HL-60/S4 treated with retinoic acid at 250 ng/mL for 4 days and 3 days (cell line): ENCODE data around the gene ZNF862.

Experiments
- in situ Hi-C: fragments of 300-500 bp; cut with MboI; formaldehyde crosslinking; loops from 2 replicates; pipeline ENCODE4 v1.7.0; 2022; ENCODE audit warnings: low sequenced_read_pairs

Gene ZNF862

GRCh38 chr7:149863500-149863899 lies 25.3 kb downstream of the ZNF862 start:
- in situ Hi-C loops = no loop called here

- in situ Hi-C loops = no loop called here
Measured at GRCh38 chr7:149864023-149864422, 25.8 kb downstream of the ZNF862 start.

- in situ Hi-C loops = no loop called here
Measured at GRCh38 chr7:149864751-149865150, 26.6 kb downstream of the ZNF862 start.

DNA sequence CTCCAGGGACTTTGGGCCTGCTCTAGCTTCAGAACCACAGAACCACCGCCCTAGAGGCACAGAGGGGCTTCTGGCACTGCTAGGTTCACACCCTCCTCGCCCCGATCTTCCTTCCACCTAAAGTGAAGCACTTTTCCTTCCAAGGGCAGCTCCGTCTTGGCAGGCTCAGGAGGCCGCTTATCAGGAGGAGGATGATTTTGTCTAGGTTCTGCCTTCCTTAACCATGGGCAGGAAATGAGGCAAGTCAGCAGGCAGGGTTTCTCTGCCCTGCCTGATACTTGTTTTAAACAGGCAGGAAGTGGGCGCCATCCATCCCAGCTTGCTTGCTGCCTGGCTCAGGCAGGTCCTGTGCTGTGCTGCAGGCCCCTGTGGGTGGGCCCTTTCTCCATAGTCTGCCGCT lies 27.3 kb downstream of the ZNF862 start:
- in situ Hi-C loops = no loop called here

GRCh38 chr7:149866139-149866778 lies 28.1 kb downstream of the ZNF862 start:
- in situ Hi-C loops = no loop called here

GRCh38 chr7:149866779-149867447 lies 28.7 kb downstream of the ZNF862 start:
- in situ Hi-C loops = no loop called here

DNA sequence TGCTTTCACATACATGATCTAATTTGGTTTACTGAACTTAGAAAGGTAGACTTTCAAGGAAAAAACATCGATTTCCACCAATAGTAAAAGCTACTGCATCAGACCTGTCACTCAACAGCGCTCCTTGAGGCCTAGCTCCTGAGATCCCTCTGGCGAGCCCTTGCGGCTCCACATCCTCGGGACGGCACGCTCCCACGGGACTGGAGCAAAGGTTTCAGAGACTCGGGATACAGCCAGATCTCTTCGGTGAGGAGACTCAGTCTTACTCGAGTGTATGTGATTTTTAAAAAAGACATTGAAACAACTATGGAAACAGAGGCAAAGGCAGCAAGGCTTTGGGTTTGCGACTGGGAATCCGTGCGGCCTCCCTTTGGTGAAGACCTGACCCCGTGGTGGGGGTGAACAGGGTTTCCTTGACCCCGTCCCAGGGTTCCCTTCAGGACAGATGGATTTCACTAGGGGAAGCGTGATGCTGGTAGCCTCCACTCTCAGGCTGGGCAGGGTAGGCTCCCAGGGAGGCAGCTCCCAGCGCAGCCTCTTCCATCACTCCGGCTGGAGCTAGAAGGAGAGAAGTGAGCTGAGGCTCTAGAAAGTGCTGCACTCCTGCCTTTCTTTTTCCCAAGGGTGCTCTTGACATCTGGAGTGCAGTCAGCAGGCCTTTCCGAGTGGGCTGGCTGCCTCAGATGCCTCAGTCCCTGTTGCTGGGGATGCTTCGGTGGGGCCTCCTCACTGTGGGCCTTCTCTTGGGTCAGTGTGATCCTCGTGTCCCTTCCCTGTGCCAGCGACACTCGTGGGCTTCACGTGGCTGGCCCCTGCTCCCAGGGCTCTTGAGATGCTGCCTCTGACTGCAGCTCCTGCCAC lies 29.8 kb downstream of the ZNF862 start:
- in situ Hi-C loops = no loop called here

DNA sequence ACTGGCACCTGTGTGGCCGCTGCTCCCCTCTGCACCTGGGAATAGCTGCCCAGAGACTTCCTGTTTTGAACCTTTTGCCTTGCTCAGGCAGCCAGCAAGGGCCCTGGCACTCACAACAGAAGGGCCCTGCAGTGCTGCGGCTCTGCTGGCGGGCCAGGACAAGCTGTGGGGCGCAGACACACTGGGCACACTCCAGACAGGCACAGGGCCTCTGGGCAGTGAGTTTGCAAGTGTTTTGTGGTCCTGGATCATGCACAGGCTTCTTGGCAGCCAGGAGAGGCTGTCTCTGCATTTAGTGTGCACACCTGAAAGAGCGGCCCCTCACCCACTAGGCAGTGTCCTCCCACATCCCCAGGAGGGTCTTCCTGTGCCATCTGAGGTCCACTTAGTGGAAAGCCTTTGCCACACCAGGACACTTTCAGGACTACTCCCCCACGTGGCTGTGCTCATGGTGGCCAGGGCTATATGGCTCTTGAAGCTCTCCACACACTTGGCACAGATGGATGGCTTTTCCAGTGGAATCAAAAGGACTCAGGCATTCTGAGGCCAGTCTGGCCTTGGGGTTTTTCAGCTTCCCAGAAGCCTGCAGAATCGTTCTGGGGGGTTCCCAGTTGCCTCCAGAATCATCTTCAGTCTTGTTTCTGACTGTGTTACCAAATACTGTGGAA lies 30.6 kb downstream of the ZNF862 start:
- in situ Hi-C loops = no loop called here

DNA sequence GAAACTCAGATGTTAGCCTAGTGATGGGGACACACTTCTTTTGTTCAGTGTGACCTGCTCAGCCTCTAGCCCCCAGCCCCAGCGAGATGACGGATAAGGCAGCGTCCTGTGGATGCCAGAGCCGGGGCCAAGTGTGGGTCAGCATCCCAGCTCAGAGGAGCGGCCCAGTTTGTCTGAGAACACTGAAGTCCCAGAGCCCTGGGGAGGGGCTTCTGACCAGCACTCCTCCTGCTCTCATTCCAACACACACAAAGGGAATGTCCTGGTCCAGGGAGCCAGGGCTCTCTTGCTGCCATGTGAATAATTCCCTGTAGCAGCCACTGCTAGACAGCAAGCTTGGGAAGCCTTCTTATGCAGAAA lies 31.1 kb downstream of the ZNF862 start:
- in situ Hi-C loops = no loop called here

GRCh38 chr7:149869867-149870266 lies 31.7 kb downstream of the ZNF862 start:
- in situ Hi-C loops = no loop called here

DNA sequence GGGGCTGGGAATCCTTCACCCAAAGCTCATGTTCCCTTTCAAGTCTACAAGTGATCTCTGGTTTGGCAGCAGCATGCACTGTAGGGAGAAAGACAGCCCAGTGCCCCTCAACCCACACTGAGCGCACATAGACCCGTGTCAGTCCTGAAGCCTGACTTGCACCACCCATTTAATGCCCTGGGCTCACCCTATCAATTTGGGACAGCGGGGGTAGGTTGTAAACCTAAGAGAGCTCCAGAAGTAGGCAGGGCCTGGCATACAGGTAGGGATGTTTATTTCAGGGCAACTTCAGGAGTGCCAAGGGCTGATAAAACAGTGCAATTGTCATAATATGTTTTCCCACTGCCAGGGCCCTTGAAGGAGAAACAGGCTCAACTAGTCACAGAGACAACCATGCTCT lies 32.1 kb downstream of the ZNF862 start:
- in situ Hi-C loops = no loop called here

- in situ Hi-C loops = no loop called here
Measured at GRCh38 chr7:149870701-149871483, 32.7 kb downstream of the ZNF862 start.

GRCh38 chr7:149871576-149871975 lies 33.4 kb downstream of the ZNF862 start:
- in situ Hi-C loops = no loop called here

DNA sequence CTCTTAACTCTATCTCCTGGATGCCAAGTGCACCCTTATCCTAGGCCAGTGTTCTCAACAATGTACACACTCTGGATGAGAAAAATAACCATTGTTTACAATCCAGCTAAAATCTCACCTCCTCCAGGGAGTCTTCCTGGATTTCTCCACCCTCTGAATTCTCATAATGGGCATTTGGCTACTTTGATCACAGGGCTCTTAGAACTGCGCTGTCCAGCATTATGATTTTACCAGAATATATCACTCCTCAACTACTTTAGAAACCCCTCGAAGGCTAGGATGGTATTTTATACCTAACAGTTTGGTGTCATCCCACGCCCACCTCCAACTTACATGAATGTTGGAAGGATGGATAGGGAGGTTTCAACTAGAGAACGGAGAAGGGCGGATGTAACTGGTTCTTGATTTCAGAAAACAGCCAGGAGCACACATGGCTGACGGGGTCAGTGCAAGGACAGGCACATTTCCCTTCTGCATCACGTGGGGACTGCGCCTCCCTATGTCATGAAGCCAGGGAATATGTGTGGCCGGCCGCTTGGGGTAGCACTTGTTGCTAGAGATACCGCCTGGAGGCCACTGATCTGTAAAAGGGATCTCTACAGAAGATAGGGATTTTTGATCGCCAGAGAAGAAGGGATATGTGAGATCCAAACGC lies 34.4 kb downstream of the ZNF862 start:
- in situ Hi-C loops = no loop called here

DNA sequence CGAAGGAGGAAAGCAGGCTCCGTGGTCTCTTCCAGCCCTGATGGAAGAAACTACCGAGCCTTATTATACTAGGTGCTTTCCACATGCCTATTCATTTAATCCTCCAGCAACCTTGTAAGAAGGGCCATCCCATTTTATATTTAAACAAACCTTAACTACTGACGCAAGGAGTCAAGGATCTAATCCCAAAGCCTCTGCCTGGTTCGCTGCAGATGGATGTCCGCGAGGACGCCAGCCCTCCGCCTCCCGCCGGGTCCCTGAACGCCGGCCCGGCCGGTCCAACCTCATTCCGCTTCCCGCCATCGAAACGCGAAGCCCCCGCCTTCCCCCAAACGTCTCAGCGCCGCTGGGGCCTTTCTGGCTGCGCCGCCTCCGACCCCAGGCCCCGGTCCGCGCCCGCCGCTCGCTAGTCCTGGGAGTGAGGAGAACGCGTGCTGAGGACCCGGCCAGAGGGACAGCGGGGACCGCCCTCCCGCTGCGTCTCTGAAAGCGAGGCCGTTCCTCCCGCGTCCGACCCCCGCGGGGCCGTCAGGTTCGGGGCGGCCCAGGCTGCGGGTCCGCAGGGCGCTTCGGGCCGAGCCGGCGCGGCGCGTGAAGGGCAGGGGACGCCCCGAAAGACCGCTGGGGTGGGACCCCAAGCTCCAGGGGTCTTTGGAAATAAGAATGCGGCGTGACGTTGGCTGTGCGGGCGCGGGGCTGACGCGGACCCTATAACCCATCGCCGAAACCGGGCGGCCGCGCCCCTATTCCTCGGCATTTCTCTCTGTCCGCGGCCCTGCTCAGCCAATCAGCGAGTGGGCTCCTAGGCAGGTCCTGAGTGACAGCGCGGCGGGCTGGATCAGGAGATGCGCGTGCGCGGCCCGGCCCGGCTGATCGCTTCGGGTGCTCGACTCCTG lies 35.1 kb downstream of the ZNF862 start, which contains the start of gene ATP6V0E2:
ATP6V0E2 (plus strand) TSS at position 896 of the 896 bp plus-strand sequence. CDS start 97 bp downstream, outside the sequence.
- in situ Hi-C loops = no loop called here

- in situ Hi-C loops = no loop called here
Measured at GRCh38 chr7:149873970-149874643, 35.9 kb downstream of the ZNF862 start.

- in situ Hi-C loops = no loop called here
Measured at GRCh38 chr7:149874644-149875028, 36.5 kb downstream of the ZNF862 start.

DNA sequence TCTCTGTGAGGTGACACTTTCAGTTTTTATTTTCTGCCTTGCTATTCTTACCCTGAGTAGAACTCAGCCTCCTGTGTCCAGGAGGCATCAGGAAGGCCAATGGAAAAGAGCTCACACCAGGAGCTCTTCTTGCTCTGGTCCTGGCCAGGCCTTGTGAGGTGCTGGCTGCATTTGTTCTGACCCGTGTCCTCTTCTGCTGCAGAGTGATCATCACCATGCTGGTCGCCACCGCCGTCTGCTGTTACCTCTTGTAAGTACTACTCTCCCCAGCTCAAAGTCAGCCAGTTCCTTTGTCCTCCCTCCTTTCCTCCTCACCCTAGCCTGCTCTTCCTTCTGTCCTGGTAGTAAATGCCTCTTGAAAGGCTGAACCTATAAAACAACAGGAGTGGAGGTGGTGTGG lies 37.2 kb downstream of the ZNF862 start:
- in situ Hi-C loops = no loop called here
